Stimulated activated CD8-positive, alpha-beta memory T cell treated with anti-CD3 and anti-CD28 coated beads, Interleukin-15, amount 100 ng/mL, for 24 hours (primary cell): ENCODE data around the gene ACOT7.

Experiments used
- DNase-seq: peaks from one replicate; pipeline ENCODE4 v3.0.0-alpha.2; 2020; ENCODE audit warnings: low read depth

The ACOT7 gene

DNA sequence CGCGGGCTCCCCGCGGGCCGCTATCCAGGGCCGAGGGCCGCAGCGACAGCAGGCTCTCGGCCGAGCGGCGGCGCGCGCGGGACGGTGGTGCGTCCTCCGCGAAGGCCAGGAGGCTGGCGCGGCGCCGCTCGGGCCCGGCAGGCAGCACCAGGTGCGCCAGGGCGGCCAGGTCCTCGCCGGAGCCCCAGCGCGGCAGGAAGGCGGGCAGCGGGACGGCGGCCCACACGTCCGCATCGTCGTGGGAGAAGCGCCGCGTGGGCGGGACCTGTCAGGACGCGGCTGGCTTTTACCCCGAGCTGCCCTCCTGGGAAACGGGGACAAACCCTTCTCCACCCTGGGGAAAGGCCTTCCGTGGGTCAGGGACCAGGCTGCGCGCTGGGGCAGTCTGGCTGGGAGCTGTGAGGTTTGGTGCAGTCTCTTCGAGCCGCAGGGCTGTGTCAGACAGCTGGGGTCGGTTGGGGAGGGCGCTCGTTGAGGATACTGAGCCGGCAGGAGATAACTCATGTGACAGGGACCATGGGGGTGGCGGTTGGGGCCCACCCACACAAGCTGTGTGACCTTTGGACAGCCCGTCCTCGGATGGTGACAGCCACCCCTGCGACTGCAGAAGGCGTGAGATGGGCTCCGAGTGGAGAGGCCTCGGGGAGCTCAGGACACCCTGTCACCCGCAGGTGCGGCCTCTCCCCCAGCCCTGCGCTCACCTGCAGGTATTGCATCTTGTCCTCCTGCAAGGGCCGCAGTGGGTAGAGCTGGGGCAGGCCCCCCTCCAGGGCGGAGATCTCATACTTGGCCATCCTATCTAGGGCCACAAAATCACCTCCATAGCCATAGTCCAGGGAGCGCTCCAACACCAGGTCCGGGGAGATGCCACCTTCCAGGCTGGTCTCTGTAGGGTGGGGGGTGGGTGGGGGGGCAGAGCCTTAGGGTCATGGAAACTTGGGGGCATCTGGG lies 143.6 kb downstream of the ACOT7 start:
- no peak for DNase-seq

DNA sequence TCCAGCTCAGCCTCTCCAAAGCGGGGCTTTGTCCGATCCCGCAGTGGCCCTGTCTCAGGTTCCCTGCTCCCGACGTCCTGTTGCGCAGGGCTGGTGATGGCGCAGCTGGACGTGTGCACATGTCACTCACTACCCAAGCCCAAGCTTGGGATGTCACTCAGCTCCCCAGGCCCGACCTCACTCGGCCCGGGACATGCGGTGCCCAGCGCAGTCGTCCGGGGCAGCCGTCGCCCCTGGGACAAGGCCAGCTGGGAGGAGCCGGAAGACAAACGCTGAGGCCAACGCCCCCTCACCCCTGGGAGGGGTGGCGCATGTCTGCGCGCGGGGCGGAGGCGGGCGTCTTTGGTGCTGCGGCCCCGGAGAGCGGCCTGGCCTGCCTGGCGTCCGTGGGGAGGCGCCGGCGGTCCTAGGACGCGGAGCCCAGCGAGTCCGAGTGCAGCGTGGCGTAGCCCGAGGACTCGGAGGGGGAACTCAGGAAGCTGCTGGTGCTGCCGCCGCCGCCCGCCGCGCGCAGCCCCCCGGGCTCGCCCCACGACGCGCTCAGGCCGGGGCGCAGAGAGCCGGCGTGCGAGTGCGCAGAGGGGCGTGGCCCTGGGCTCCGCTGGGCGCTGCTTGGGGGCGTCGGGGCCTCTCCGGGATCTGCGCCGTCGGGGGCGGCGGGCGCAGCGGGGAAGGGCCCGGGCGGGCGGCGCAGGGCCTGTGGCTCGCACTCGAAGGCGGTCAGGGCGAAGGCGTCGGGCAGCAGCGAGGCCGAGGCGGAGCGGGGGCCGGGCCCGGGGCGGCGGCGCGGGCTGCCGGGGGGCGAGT lies 144.4 kb downstream of the ACOT7 start:
- DNase-seq: no peak

DNA sequence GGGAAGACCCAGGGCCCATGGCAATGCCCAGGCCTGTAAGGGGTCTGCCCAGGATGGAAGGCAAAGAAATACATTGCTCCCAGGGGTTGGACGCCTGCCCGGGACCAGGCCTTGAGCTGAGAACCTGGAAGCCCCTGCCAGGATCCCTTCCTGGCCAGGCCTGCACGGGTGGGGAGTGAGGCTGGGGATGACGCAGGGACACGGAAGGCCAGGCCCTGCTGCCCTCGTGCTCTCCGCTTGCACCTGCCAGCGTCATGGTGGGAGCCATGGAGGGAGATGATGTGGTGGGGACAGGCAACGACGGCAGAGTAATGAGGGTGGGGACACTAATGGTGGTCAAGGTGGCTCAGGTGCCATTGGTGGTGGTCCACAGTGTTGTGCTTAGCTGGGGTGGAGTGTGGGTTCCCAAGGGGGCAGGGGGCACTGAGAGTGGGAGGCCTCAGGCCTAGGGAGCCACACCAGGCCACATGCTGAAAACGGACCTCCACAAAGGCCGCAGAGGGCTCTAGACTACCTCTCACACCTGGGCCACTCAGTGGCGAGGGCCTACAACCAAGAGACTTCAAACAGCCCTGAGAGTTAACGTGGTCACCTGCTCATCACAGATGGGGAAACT lies 145.3 kb downstream of the ACOT7 start:
- DNase-seq: no peak

DNA sequence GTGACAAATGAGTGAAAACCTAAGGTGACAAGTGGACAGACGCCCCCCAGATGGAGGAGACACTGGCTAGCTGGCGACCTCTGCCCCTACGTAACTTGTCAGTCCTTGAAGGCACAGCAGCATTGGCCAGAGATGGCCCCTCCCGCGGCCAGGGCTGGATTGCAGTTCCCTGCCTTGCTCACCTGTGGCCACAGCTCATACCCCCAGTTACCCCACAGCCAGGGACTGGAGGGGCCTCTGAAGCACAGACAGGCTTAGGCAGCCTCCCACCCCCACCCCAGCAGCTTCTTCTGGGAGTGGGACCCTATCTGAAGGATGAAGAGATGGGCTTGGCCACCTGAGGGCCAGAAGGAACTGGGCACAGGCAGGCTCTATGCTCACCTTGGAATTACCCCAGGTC lies 145.9 kb downstream of the ACOT7 start:
- DNase-seq: no peak

DNA sequence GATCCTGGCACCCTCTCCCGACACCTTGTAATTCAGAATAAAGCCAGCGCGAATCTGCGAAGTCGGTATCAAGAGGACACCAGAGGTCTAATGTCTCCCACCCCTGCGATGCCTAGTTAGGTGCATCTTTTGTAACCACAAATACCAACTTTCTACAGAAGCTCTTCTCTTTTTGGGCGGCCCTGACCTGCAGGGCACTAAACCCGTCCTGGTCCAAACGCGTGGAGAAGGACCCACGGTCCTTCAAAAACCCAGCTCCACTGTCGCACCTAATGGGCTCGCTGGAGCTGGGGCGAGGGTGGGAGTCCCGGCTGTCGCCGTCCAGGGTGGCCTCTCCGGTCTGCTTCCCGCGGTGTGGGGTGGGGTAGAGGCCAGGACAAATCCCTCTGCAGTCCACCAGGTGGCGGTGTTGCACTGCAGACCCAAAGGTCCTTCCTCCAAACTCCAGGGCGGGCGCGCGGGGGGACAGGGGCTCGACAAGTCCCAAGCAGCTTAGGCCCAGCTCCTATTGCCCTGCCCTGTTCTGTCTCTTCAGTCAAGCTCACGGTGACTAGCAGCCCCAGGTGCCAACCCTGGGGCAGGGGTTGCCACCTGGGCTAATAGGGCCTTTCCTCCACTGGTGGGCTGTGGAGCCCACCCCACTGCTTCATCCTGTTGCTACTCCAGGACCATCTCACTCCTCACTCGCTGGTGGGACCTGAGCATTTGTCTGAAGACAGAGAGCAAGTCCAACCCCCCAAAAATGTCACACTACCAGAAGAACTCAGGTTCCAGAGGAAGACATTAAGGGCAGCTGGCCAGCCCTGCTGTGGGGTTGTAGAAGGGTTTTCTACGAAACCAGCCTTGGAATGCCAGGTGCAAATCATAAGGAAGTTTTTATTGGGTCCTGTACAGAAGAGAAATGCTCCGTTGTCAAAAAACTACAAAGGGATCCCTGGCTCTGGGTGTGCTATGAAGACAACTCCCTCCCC lies 146.8 kb downstream of the ACOT7 start:
- DNase-seq: peak; percentile 65

DNA sequence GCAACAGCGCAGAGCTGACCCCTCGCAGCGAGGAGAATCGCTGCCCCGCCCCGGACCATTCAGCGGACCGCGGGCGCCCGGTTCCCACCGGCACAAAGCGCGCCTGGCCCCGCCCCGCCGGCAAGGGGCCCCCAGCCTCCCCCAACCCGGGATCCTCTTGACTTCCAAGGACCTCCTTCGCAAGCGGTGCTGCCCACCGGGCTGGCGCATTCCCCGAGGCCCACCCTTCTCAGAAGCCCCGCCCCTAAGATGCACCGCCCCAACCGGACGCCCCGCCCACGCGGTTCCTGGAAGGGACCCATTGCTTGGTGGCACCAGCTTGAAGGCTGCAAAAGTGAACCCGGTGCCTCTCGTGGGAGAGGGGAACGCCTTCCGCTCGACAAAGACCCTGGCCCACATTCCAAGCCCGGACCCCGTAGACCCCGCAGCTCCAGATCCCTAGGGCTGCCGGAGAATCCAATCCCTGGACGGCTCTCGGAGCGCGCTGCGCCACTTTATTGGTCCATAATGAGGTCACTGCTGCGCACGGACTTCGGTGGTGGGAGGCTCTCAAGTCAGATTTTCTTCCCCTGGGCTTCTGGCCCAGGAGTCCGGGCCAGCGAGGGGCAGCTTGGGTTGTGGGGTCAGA lies 147.6 kb downstream of the ACOT7 start:
- peak; percentile 41 for DNase-seq

DNA sequence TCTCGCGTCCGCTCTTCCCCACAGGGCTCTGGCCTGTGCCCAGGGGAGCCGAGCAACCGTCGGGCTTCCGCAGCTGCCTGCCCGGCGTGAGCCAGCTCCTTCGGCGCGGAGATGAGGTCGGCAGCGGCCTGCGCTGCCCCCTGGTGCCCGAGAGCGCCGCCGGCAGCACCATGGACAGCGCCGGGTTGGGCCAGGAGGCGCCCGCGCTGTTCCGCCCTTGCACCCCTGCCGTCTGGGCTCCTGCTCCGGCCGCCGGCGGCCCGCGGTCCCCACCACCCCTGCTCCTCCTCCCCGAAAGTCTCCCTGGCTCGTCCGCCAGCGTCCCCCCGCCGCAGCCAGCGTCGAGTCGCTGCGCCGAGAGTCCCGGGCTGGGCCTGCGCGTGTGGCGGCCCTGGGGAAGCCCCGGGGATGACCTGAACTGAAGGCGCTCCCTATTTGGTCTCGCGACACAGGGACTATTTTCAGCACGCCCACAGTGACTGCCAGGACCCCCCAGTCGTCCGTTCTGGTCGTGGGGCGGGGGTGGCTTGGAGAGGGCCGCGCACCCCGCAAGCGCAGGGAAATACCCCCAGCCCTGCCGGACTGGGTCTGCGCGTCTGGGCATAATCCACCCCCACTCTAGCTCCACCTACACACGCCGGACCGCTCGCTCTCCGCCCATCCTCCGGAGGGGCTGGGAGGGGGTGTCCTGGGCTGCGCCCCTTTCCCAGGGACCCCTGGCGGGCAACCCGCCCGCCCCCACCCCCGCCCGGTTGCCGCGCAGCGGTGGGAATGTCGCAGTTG lies 148.3 kb downstream of the ACOT7 start:
- peak; percentile 61 for DNase-seq

DNA sequence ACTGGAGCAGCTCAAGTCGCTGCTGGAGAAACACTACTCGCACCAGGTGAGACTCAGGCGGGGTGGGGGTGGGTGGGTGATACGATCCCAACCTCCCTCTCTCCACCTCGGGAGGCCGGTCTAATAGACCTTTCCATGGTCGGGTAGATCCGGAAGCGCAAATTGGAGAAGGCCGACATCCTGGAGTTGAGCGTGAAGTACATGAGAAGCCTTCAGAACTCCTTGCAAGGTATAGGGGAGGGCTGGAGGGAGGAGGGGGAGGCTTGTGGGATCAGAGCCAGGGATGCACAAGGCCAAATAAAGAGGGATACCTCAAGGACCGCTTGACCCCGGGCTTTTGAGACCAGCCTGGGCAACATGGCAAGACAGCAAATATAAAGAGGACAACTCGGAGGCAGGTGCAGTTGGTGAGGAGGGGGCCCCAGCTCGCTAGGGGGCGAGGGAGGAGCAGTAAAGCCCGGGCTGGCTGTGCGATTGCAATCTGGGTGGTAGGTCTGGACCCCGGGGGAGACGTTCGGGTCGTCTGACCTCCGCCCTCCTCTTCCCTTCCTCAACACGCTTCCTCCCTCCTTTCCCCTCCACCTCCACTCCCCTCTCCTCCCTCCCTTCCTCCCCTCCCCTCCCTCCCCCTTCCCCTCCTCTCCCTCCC lies 149.0 kb downstream of the ACOT7 start:
- DNase-seq: no peak

DNA sequence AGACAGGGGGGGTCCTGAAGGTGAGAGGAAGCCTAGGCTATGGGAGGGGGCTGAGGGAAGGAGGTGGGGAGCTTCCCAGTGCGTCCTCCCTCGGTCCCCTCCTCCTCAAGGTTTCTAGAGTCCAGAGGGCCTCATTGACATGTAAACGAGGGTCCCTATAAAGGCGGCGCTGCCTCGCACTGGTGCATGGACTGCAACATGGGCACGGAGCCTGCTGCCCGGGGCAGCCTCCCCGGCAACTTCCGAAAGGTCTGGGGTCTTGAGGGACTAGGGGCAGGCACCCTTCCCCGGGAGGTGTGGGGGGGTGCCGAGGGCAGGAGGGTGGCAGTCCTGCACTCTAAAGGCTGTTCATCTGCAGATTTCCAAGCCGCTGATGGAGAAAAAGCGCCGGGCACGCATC lies 149.6 kb downstream of the ACOT7 start, which contains the start of gene HES3:
Gene HES3 (plus strand): TSS at position 187 of the 400 bp plus-strand sequence. CDS start 187 bp downstream, at position 374.
- no peak for DNase-seq

DNA sequence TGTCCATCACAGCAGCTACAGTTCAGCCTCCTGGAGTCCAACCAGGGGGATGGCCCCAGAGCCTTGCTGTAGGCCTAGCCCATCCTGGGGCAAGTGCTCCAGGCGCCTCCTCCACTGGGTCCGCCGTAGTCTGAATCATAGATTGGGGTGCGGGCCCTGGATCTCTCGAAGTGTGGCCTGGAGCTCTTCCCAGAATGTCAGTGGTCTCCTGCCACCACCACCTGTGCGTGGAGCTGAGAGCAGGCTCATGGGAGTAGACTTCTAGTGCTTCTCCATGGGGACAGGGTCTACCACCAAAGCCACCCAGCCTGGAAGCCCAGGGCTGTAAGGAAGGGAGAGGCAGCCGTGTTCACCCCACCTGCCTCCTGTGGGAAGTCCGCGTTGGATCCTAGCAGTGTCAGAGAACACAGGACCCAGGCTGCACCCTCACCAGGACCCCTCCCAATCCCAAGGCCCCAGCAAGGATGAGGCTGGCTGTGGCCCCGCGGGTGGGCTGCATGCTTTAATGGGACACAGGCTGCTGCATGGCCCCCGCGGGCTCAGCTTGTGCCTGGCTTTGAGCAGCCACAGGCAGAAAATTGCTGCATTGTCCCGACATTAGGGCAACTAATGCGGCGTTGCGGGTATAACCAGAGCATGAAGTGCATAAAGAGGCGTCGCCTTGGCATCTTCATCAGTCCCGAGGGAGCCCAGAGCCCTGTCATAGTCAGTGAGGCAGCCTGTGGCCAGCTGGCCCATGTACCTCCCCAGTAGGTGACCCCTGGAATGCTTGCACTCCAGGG lies 150.3 kb downstream of the ACOT7 start:
- DNase-seq: no peak

DNA sequence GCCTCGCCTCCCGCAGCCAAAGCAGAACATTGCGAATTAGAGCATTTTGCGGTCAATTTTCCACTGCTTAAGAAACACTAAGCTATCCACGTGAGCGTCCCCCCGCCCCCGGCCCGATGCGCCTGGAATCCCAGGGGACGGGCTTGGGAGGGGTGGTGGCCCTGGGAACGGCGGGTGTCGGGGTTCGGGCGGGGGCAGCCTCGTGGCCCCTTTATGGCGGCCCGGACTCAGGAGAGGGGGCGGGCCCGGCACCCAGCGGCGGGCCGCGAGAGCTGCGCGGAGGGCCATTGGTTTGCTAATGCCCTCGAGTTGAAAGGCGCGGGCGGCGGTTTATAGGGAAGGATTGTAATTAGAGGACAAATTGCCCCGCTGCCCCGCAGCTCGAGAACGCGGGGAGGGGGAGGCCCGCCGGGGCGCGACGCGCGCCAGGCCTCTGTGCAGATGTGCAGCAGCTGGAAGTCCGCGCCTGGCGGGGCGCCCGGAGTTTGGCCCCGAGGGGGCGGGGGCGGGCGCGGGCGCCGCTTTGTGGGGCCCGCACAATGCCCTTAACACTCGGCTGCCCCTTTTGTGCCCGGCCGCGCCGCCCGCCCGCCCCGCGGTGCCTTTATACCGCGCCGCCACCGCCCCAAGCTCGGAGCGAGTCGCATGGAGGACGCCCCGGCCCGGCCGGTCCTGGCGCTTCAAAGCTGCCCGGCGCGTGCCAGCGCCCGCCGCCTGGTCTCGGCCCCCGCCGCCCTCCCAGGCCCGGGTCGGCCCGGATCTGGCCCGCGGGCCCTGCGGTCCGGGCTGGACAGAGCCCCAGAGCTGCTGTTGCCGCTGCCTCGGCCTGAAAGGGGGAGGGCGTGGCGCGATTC lies 151.5 kb downstream of the ACOT7 start:
- no peak for DNase-seq

DNA sequence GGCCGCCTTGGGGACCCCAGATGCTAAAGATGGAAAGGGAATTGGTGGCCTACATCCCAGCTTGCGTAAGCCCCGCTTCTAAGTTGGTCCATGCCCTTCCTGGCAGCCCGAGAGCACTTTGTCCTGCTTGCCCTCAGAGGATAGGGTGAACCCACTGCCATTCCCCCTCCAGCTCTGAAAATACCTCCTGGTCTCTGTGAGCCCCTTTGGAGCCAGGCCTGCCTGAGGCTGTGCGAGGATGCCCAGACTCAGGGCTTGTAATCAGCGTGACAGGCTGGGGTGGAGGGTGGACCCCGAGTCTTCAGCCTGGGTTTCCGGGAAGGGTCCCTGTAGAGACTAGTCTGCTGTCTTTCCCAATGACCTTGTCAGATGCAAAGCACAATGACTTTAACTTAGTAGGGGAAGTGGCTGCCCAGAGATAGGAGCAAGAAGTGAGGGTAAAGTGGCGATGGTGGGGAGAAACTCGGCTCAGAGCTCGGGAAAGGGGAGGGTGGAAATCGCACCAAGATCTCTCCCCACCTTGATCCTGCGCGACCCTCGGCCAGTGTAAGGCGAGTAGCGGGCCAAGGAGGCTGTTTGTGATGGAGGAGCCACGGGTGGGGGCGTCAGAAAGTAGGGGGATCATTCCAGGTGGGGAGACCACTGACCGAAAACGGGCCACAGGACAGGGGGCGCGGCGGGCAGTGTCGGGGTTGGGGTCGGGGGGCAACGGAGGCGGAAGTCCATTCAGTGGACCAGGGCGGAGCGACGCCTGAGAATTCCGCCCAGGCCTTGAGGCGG lies 152.3 kb downstream of the ACOT7 start:
- DNase-seq: no peak

DNA sequence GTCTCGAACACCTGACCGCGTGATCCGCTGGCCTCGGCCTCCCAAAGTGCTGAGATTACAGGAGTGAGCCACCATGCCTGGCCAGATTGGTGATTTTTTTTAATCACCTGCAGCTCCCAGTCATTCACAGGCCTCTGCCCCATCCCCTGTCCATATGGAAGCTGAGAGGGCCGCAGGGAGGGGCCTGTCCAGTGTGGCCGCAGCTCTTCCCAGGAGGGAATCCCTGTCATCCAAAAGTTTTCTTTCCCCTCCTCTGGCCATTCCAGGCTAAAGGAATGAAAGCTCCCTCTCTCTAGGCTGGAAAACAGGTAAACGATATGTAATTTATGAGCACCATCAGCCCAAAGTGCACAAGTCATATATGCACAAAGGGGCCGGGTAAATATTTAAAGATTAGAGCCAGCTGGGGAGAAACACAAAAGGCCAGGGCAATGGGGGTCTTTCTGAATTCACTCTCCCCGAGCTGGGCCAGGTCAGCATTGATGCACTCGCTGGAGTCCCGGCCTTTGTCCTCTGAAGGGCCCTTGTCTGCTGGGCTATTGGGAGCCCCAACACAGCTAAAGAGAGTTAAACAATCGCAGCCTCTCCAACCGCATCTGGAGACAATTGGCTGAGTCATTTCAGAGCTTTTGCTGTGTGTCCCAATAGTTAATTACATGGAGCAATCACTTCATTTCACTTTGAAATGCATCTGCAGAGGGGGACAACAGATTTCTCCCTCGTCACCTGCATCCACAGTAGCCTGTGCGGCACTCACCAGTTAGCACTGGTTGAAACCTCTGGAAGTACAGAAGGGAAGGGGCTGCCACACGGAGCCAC lies 153.4 kb downstream of the ACOT7 start:
- no peak for DNase-seq

DNA sequence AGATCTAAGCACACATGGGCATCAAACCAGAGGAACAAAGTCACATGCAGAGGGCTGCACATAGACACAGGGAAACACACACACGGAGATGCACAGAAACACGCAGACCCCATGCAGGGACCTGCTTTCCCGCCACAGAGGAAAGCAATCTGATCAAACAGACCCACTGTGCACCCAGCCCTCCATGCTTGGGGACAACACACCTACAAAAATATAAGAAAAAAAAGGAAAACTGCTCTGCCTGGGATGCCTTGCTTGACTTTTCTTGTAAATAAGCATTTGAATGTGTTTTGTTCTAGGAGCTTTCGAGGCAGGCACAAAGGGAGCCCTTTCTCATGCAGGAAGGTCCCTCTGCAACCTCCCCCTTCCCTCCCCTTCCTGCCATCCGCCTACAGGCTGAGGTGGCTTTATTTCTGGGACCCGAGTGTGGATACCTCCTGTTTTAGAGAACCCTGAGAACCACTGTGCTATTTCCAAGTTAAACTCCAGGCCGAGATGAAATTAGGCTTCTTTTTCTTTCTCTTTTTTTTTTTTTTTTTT lies 154.3 kb downstream of the ACOT7 start:
- DNase-seq: no peak

DNA sequence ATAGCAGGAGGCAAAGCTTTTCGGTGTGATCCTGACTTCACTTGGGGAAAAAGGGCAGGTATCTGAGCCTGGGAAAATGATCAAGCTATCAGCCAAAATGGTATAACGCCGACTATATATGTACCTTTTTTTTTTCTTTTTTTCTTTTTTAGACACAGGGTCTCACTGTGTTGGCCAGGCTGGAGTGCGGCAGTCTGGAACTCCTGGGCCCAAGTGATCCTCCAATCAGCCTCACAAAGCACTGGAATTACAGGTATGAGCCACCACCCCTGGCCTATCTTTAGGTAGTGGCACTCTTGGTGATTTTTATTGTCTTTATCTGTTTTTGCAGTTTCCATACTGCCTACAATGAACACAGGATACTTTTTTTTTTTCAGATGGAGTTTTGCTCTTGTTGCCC lies 156.5 kb downstream of the ACOT7 start:
- DNase-seq: no peak

DNA sequence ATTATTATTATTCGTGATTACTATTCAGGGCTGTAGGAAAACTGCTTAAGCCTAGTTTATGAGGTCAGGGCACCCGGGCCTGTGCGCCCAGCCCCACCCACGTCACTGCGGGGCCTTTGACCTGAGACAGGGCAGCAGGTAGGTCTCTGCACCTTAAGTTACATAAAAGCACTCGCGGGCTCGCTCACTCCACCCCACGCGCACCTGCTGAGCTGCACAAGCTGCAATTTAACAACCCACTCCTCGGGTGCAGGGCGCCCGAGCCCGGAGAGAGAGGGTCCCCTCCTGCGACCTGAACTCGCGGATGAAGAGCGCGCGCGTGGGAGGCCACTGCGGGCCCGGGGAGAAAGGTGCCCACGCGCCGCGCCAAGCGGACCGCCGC lies 158.3 kb downstream of the ACOT7 start:
- no peak for DNase-seq
